PC-3 (cell line): ENCODE measurements around the gene MCCC1. TPM values are rescaled to one million over a fixed set of nuclear protein-coding genes. Genes with fewer than 3 reads are reported as not detected.
A peak's percentile ranks its signal among the peaks of the same experiment; 100 is the strongest.

ENCODE experiments used
- ATAC-seq: fragments of 200-7000 bp; cut with Tn5 transposase; 2 replicates; pipeline ENCODE4 v1.9.1; 2020; ENCODE audit warnings: mild to moderate bottlenecking, moderate library complexity
- BruUV-seq: library from RNA; stranded (reverse); fragments of 400-500 nt; replicated peaks from 2 replicates; lab custom pipeline; 2021; lab: Mats Ljungman, UMichigan
- CTCF ChIA-PET: fragments of 300-600 bp; sonication (Branson Sonifier 250); formaldehyde crosslinking; loops from one replicate; lab custom pipeline; 2022; ENCODE audit warnings: antibody characterized with exemption; lab: Charles Lee
- POLR2A ChIA-PET: fragments of 300-600 bp; sonication (Branson Sonifier 250); formaldehyde crosslinking; loops from one replicate; lab custom pipeline; 2022; ENCODE audit warnings: antibody characterized with exemption; ENCODE audit not compliant: unreplicated experiment; lab: Charles Lee
- DNase-seq: peaks from one replicate; pipeline ENCODE4 v3.0.0-alpha.2; 2015
- H2AFZ ChIP-seq: fragments of 300-600 bp; sonication (generic); 2 replicates; pipeline ENCODE4 v1.6.0; 2016; ENCODE audit warnings: antibody characterized with exemption, low read length
- H3F3A ChIP-seq: fragments of 300-600 bp; sonication (generic); one replicate; pipeline ENCODE4 v1.6.0; 2017; ENCODE audit warnings: antibody characterized with exemption, low read length, control low read depth, mild to moderate bottlenecking; ENCODE audit not compliant: unreplicated experiment
- H3K27ac ChIP-seq: fragments of 300-600 bp; sonication (generic); 2 replicates; pipeline ENCODE4 v1.5.1; 2016; ENCODE audit warnings: mild to moderate bottlenecking, low read length
- H3K27me3 ChIP-seq: fragments of 300-600 bp; sonication (generic); 2 replicates; pipeline ENCODE4 v1.6.1; 2016; ENCODE audit warnings: low read length, mixed read lengths
- H3K36me3 ChIP-seq: fragments of 300-600 bp; sonication (generic); 2 replicates; pipeline ENCODE4 v1.6.1; 2016; ENCODE audit warnings: low read depth, mixed run types, low read length, mixed read lengths
- H3K4me1 ChIP-seq: fragments of 300-600 bp; sonication (generic); 2 replicates; pipeline ENCODE4 v1.5.1; 2016; ENCODE audit warnings: low read length; ENCODE audit not compliant: insufficient read depth
- H3K4me2 ChIP-seq: fragments of 300-600 bp; sonication (generic); 2 replicates; pipeline ENCODE4 v1.6.0; 2016; ENCODE audit warnings: low read length
- H3K4me3 ChIP-seq: fragments of 300-600 bp; sonication (generic); 2 replicates; pipeline ENCODE4 v1.5.1; 2016; ENCODE audit warnings: mild to moderate bottlenecking, low read length, mixed read lengths
- H3K79me2 ChIP-seq: fragments of 300-600 bp; sonication (generic); 2 replicates; pipeline ENCODE4 v1.6.1; 2017; ENCODE audit warnings: low read length, mixed read lengths
- H3K9ac ChIP-seq: fragments of 300-600 bp; sonication (generic); 2 replicates; pipeline ENCODE4 v1.6.0; 2016; ENCODE audit warnings: mild to moderate bottlenecking, low read length
- H3K9me2 ChIP-seq: fragments of 300-600 bp; sonication (generic); replicated peaks from 2 replicates; pipeline ENCODE4 v1.6.1; 2016; ENCODE audit warnings: mixed run types, low read length, mixed read lengths
- H3K9me3 ChIP-seq: fragments of 300-600 bp; sonication (generic); 2 replicates; pipeline ENCODE4 v1.6.1; 2016; ENCODE audit warnings: low read length, mixed read lengths
- H4K20me1 ChIP-seq: fragments of 300-600 bp; sonication (generic); 2 replicates; pipeline ENCODE4 v1.6.1; 2016; ENCODE audit warnings: low read length, mixed read lengths
- CTCF ChIP-seq: fragments of 300-600 bp; sonication (generic); conservative IDR thresholded peaks from 2 replicates; pipeline ENCODE4 v1.5.1; 2017; ENCODE audit warnings: antibody characterized with exemption, low read depth, mild to moderate bottlenecking, low read length
- EZH2 ChIP-seq: fragments of 300-600 bp; sonication (generic); IDR thresholded peaks from one replicate; pipeline ENCODE4 v1.6.1; 2017; ENCODE audit warnings: antibody characterized with exemption, mild to moderate bottlenecking, low read length; ENCODE audit not compliant: unreplicated experiment
- EZH2phosphoT487 ChIP-seq: fragments of 300-600 bp; sonication (generic); IDR thresholded peaks from 2 replicates; pipeline ENCODE4 v1.6.1; 2018; ENCODE audit warnings: mild to moderate bottlenecking, antibody characterized with exemption, low read length, borderline replicate concordance
- intact Hi-C: fragments of 100-400 bp; cut with micrococcal nuclease; formaldehyde crosslinking; loops from 2 replicates; pipeline ENCODE4 v1.9.0; 2023
- total RNA-seq: library from RNA; depleted of rRNA; stranded (reverse); fragments of >200 nt; gene quantifications from 2 replicates; pipeline ENCODE4 v1.2.3, GENCODE V29; 2014

The MCCC1 gene
- total RNA-seq, 1 experiment from 2014 or later, result 18.5 TPM

- H3K4me3 ChIP-seq, result no peak overlapping the region
- ATAC-seq, result no peak
- no peaks in the 10 kb centered on the region for H3F3A ChIP-seq
- no peaks in the 10 kb centered on the region for H4K20me1 ChIP-seq
- no peaks in the 10 kb centered on the region for H3K27me3 ChIP-seq
- ChIA-PET POLR2A (no interaction called here), CTCF (no interaction called here)
- peaks cover 4% of the 10 kb centered on the region; the same call in 1 of the 2 replicates for H3K9me3 ChIP-seq
- no TSS peak for BruUV-seq
- peak overlapping the region; percentile 66 for H3K27ac ChIP-seq
- no peaks in the 10 kb centered on the region for H3K9me2 ChIP-seq
- no peak overlapping the region for H3K4me2 ChIP-seq
- TF ChIP-seq EZH2phosphoT487 (no peak), CTCF (no peak), EZH2 (no peak)
- peak overlapping the region; percentile 27 for H3K9ac ChIP-seq
- intact Hi-C loops, result no loop called here
- 0 out of 2 replicates have a peak, but pooled peaks cover 4% of the 10 kb centered on the region for H3K36me3 ChIP-seq
- H3K4me1 ChIP-seq, result peaks cover 21% of the 10 kb centered on the region
- H2AFZ ChIP-seq, result no peak overlapping the region
- no peaks in the 10 kb centered on the region for H3K79me2 ChIP-seq
- no peak for DNase-seq
Observed at GRCh38 chr3:183132409-183132808, 33.1 kb upstream of the MCCC1 start.

GRCh38 chr3:183131735-183132134 is 32.4 kb upstream of the MCCC1 start:
- CTCF ChIA-PET, result no interaction called here
- BruUV-seq, result no TSS peak

More at GRCh38 chr3:183131735-183132134, 32.4 kb upstream of the MCCC1 start:
- H3K4me1 ChIP-seq, result peaks cover 21% of the 10 kb centered on the region
- no peaks in the 10 kb centered on the region for H4K20me1 ChIP-seq
- H3K36me3 ChIP-seq, result 0 out of 2 replicates have a peak, but pooled peaks cover 4% of the 10 kb centered on the region
- TF ChIP-seq EZH2phosphoT487, result no peak
- no peak for TF ChIP-seq CTCF
- TF ChIP-seq EZH2, result no peak
- H3K27ac ChIP-seq, result peak overlapping the region; percentile 66
- H3K4me2 ChIP-seq, result peak overlapping the region; percentile 47
- H3K27me3 ChIP-seq, result no peaks in the 10 kb centered on the region
- peak; percentile 98 for ATAC-seq
- peak overlapping the region; percentile 41 for H3K9ac ChIP-seq
- no peak overlapping the region for H3K4me3 ChIP-seq
- no peaks in the 10 kb centered on the region for H3K9me2 ChIP-seq
- POLR2A ChIA-PET, result no interaction called here
- H3F3A ChIP-seq, result no peaks in the 10 kb centered on the region
- peak overlapping the region; percentile 21; the same call in 1 of the 2 replicates for H2AFZ ChIP-seq
- DNase-seq, result peak; percentile 74
- H3K79me2 ChIP-seq, result no peaks in the 10 kb centered on the region
- intact Hi-C loops, result no loop called here
- H3K9me3 ChIP-seq, result peaks cover 4% of the 10 kb centered on the region; the same call in 1 of the 2 replicates
